Measurements from ENCODE around the gene KRTAP20-2.

Gene KRTAP20-2

GRCh38 chr21:30634906-30635305 is at the start of gene KRTAP20-2:
TSS of gene KRTAP20-2 (plus strand) at chr21:30635206. CDS start at chr21:30635264, 58 bp downstream.
- DNase-seq: no peak

GRCh38 chr21:30590297-30590696 is 44.7 kb upstream of the KRTAP20-2 start, which contains the start of gene KRTAP22-2:
TSS of gene KRTAP22-2 (minus strand) at chr21:30590397.
- DNase-seq: no peak

GRCh38 chr21:30592140-30592539 is 42.9 kb upstream of the KRTAP20-2 start, which contains the start of gene KRTAP6-3:
TSS of gene KRTAP6-3 (plus strand) at chr21:30592440. CDS start at chr21:30592446, 6 bp downstream.
- DNase-seq: no peak

- no peak for DNase-seq
Measured at GRCh38 chr21:30598802-30599201, 36.2 kb upstream of the KRTAP20-2 start, which contains the start of gene KRTAP6-2. TSS of gene KRTAP6-2 (minus strand) at chr21:30598902. CDS start at chr21:30598874, 28 bp downstream.

GRCh38 chr21:30600787-30601186 is 34.2 kb upstream of the KRTAP20-2 start, which contains the start of gene KRTAP22-1:
TSS of gene KRTAP22-1 (plus strand) at chr21:30601087.
- no peak for DNase-seq

GRCh38 chr21:30605968-30606367 is 29.0 kb upstream of the KRTAP20-2 start:
- DNase-seq: no peak

- DNase-seq: no peak
Measured at GRCh38 chr21:30612132-30612531, 22.9 kb upstream of the KRTAP20-2 start.

GRCh38 chr21:30613836-30614235 is 21.2 kb upstream of the KRTAP20-2 start, which contains the start of gene KRTAP6-1:
TSS of gene KRTAP6-1 (minus strand) at chr21:30613930. CDS start at chr21:30613904, 26 bp downstream.
- DNase-seq: no peak

- DNase-seq: no peak
Measured at GRCh38 chr21:30615199-30615598, 19.8 kb upstream of the KRTAP20-2 start.

- DNase-seq: no peak
Measured at GRCh38 chr21:30616125-30616524, 18.9 kb upstream of the KRTAP20-2 start, which contains the start of gene KRTAP20-1. TSS of gene KRTAP20-1 (plus strand) at chr21:30616425. CDS start at chr21:30616455, 30 bp downstream.

- no peak for DNase-seq
Measured at GRCh38 chr21:30620080-30620479, 14.9 kb upstream of the KRTAP20-2 start.

GRCh38 chr21:30620522-30620921 is 14.5 kb upstream of the KRTAP20-2 start, which contains the start of gene KRTAP20-4:
TSS of gene KRTAP20-4 (plus strand) at chr21:30620627.
- DNase-seq: no peak

- DNase-seq: no peak
Measured at GRCh38 chr21:30623362-30623761, 11.6 kb upstream of the KRTAP20-2 start.

GRCh38 chr21:30625449-30626165 is 9.4 kb upstream of the KRTAP20-2 start:
- no peak for DNase-seq

GRCh38 chr21:30628109-30628508 is 6.9 kb upstream of the KRTAP20-2 start:
- DNase-seq: no peak

GRCh38 chr21:30629200-30629599 is 5.8 kb upstream of the KRTAP20-2 start:
- DNase-seq: peak; percentile 9

- DNase-seq: no peak
Measured at GRCh38 chr21:30638686-30639085, 3.7 kb downstream of the KRTAP20-2 start.

- no peak for DNase-seq
Measured at GRCh38 chr21:30642564-30642963, 7.6 kb downstream of the KRTAP20-2 start, which contains the start of gene KRTAP20-3. TSS of gene KRTAP20-3 (plus strand) at chr21:30642864.

- DNase-seq: no peak
Measured at GRCh38 chr21:30646904-30647414, 12.0 kb downstream of the KRTAP20-2 start.

- no peak for DNase-seq
Measured at GRCh38 chr21:30652891-30653290, 17.9 kb downstream of the KRTAP20-2 start.

GRCh38 chr21:30668776-30669175 is 33.8 kb downstream of the KRTAP20-2 start:
- DNase-seq: no peak

- no peak for DNase-seq
Measured at GRCh38 chr21:30672985-30673650, 38.1 kb downstream of the KRTAP20-2 start.

- DNase-seq: no peak
Measured at GRCh38 chr21:30674312-30674711, 39.3 kb downstream of the KRTAP20-2 start.

Measured in GF-D8 (cell line).